RWPE2 (cell line): ENCODE data around the gene RIPOR1.
A peak's percentile ranks its signal among the peaks of the same experiment; 100 is the strongest.

ENCODE experiments used
- ATAC-seq: fragments of 200-7000 bp; cut with Tn5 transposase; 3 replicates; pipeline ENCODE4 v1.9.1; 2021; ENCODE audit warnings: low read depth
- DNase-seq: peaks from one replicate; pipeline ENCODE4 v3.0.0-alpha.2; 2020; ENCODE audit warnings: low spot score
- H3K27ac ChIP-seq: fragments of 450-650 bp; 2 replicates; pipeline ENCODE4 v1.5.1; 2017; ENCODE audit warnings: mild to moderate bottlenecking; ENCODE audit not compliant: poor library complexity, severe bottlenecking
- H3K27me3 ChIP-seq: fragments of 250-450 bp; sonication (Bioruptor Pico); 2 replicates; pipeline ENCODE4 v1.5.1; 2021; ENCODE audit warnings: mild to moderate bottlenecking, moderate library complexity; ENCODE audit not compliant: insufficient read depth, poor library complexity, severe bottlenecking
- H3K36me3 ChIP-seq: fragments of 250-450 bp; sonication (Bioruptor Pico); 2 replicates; pipeline ENCODE4 v1.5.1; 2020; ENCODE audit warnings: low read depth, mild to moderate bottlenecking, moderate library complexity
- H3K4me1 ChIP-seq: fragments of 250-450 bp; sonication (Bioruptor Pico); 2 replicates; pipeline ENCODE4 v1.5.1; 2021; ENCODE audit warnings: mild to moderate bottlenecking, moderate library complexity; ENCODE audit not compliant: insufficient read depth, poor library complexity, severe bottlenecking
- H3K4me3 ChIP-seq: fragments of 250-450 bp; sonication (Bioruptor Pico); 2 replicates; pipeline ENCODE4 v1.5.1; 2021; ENCODE audit warnings: mild to moderate bottlenecking, moderate library complexity; ENCODE audit not compliant: severe bottlenecking
- H3K9me3 ChIP-seq: fragments of 250-450 bp; sonication (Bioruptor Pico); 2 replicates; pipeline ENCODE4 v1.5.1; 2021; ENCODE audit warnings: mild to moderate bottlenecking, moderate library complexity; ENCODE audit not compliant: severe bottlenecking
- CTCF ChIP-seq: fragments of 450-650 bp; IDR thresholded peaks from one replicate; pipeline ENCODE4 v1.5.1; 2017; ENCODE audit warnings: mild to moderate bottlenecking, moderate library complexity; ENCODE audit not compliant: poor library complexity, severe bottlenecking

RIPOR1 gene

GRCh38 chr16:67552476-67552875, 23.8 kb downstream of the RIPOR1 start:
- H3K27ac ChIP-seq = no peak overlapping the region
- peaks cover 15% of the 10 kb centered on the region for H3K4me1 ChIP-seq
- no peaks in the 10 kb centered on the region for H3K27me3 ChIP-seq
- DNase-seq (no peak), ATAC-seq (no peak)
- H3K36me3 ChIP-seq = no peaks in the 10 kb centered on the region
- H3K4me3 ChIP-seq = no peak overlapping the region
- no peaks in the 10 kb centered on the region for H3K9me3 ChIP-seq
- no peak for TF ChIP-seq CTCF

- Histone ChIP-seq H3K36me3 (no peaks in the 10 kb centered on the region), H3K4me1 (peaks cover 15% of the 10 kb centered on the region), H3K9me3 (no peaks in the 10 kb centered on the region), H3K4me3 (no peak overlapping the region), H3K27me3 (no peaks in the 10 kb centered on the region), H3K27ac (peak overlapping the region; percentile 79)
- DNase-seq = no peak
- TF ChIP-seq CTCF = no peak
- ATAC-seq = peak; percentile 92
Observed at GRCh38 chr16:67555795-67556212, 27.2 kb downstream of the RIPOR1 start.

- peaks cover 15% of the 10 kb centered on the region for H3K4me1 ChIP-seq
- no peak overlapping the region for H3K27ac ChIP-seq
- TF ChIP-seq CTCF = no peak
- no peaks in the 10 kb centered on the region for H3K36me3 ChIP-seq
- H3K27me3 ChIP-seq = no peaks in the 10 kb centered on the region
- no peak for ATAC-seq
- H3K4me3 ChIP-seq = no peak overlapping the region
- no peaks in the 10 kb centered on the region for H3K9me3 ChIP-seq
- no peak for DNase-seq
Observed at GRCh38 chr16:67558859-67559258, 30.2 kb downstream of the RIPOR1 start.

- no peak for ATAC-seq
- Histone ChIP-seq H3K27me3 (no peaks in the 10 kb centered on the region), H3K4me3 (no peak overlapping the region), H3K27ac (peak overlapping the region; percentile 93), H3K36me3 (no peaks in the 10 kb centered on the region), H3K4me1 (peaks cover 10% of the 10 kb centered on the region), H3K9me3 (no peaks in the 10 kb centered on the region)
- TF ChIP-seq CTCF = no peak
- DNase-seq = no peak
Observed at GRCh38 chr16:67560827-67561342, 32.3 kb downstream of the RIPOR1 start.

- no peaks in the 10 kb centered on the region for H3K27me3 ChIP-seq
- no peaks in the 10 kb centered on the region for H3K36me3 ChIP-seq
- peak overlapping the region; percentile 98 for H3K4me3 ChIP-seq
- TF ChIP-seq CTCF = no peak
- peak overlapping the region; percentile 93 for H3K27ac ChIP-seq
- DNase-seq (no peak), ATAC-seq (no peak)
- peaks cover 5% of the 10 kb centered on the region for H3K4me1 ChIP-seq
- H3K9me3 ChIP-seq = no peaks in the 10 kb centered on the region
Observed at GRCh38 chr16:67561501-67561823, 32.8 kb downstream of the RIPOR1 start.
